Measurements from ENCODE around the gene ZNF560.

DNA sequence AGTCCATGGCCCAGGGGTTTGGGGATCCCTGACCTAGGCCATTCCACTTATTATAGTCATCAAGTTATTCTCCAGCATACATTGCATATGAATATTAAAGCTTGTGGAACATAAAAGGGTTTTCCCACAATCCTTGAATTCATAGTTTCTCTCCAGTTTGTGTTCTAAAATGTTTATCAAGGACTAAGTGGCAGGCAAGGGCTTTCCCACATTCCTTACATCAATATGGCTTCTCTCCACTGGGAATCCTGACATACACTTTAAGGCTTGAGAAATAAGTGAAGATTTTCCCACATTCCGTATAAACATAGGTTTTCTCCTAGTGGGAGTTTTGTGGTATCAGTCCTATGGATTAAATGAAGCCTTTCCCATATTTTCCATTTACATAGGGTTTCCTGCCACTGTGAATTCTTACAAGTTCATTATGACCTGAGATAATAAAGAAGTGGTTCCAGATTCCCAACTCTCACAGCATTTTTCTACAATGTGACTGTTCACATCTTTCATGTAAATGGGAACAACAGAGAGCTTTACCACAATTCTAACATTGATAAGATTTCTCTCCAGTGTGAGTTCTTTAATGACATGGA lies 25.6 kb upstream of the ZNF560 start:
- TF ChIP-seq, protein P1, sequence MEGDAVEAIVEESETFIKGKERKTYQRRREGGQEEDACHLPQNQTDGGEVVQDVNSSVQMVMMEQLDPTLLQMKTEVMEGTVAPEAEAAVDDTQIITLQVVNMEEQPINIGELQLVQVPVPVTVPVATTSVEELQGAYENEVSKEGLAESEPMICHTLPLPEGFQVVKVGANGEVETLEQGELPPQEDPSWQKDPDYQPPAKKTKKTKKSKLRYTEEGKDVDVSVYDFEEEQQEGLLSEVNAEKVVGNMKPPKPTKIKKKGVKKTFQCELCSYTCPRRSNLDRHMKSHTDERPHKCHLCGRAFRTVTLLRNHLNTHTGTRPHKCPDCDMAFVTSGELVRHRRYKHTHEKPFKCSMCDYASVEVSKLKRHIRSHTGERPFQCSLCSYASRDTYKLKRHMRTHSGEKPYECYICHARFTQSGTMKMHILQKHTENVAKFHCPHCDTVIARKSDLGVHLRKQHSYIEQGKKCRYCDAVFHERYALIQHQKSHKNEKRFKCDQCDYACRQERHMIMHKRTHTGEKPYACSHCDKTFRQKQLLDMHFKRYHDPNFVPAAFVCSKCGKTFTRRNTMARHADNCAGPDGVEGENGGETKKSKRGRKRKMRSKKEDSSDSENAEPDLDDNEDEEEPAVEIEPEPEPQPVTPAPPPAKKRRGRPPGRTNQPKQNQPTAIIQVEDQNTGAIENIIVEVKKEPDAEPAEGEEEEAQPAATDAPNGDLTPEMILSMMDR (IDR thresholded peaks at IDR 0.05): no peak
- no peak for TF ChIP-seq POLR2A (IDR thresholded peaks at IDR 0.05)
